HepG2 (cell line): ENCODE measurements around the gene ASB3. TPM values are rescaled to one million over a fixed set of nuclear protein-coding genes. Genes with fewer than 3 reads are reported as not detected.
"Not testable (repeated sequence)": the region's sequence is repeated elsewhere in the genome, so short reads cannot be mapped to it uniquely, and the experiment has no call there.

Experiments
- ATAC-seq: fragments of 200-7000 bp; cut with Tn5 transposase; 3 replicates; pipeline ENCODE4 v1.9.1; 2020; ENCODE audit warnings: mild to moderate bottlenecking, moderate library complexity
- BruUV-seq: library from RNA; stranded (reverse); fragments of 400-500 nt; replicated peaks from 2 replicates; lab custom pipeline; 2021; lab: Mats Ljungman, UMichigan
- CTCF ChIA-PET: fragments of 300-600 bp; formaldehyde crosslinking; extraction: SDS; loops from one replicate; lab custom pipeline; 2021; ENCODE audit warnings: low total read pairs, inconsistent platforms, low intra/inter-chr PET ratio; lab: Yijun Ruan, JAX
- POLR2A ChIA-PET: fragments of 350-600 bp; sonication (Branson Sonifier 250); formaldehyde crosslinking; loops from one replicate; lab custom pipeline; 2020; ENCODE audit warnings: antibody characterized with exemption, inconsistent platforms; lab: Yijun Ruan, JAX
- DNase-seq: peaks from one replicate; pipeline ENCODE4 v3.0.0-alpha.2; 2015; ENCODE audit warnings: low spot score
- FAIRE-seq: peaks from 3 replicates; lab custom pipeline; 2011; peaks lifted over from hg19 to GRCh38; lab: Jason Lieb, UNC
- H2AFZ ChIP-seq: one replicate; pipeline ENCODE4 v1.6.1; 2011; ENCODE audit warnings: low read length, inconsistent platforms
- H3K27ac ChIP-seq: fragments of 300-600 bp; 3 replicates; pipeline ENCODE4 v1.8.0; 2011; ENCODE audit warnings: mixed run types, mild to moderate bottlenecking, mixed read lengths, low read length, inconsistent platforms; ENCODE audit not compliant: insufficient read depth; ENCODE audit errors: extremely low read length
- H3K27me3 ChIP-seq, 2 experiments: fragments of 200-600 bp in 1 of 2; 2 replicates in 1 of 2; 3 replicates in 1 of 2; pipeline versions ENCODE4 v1.6.0 to v1.8.0; 2011; ENCODE audit warnings: low read length in 2 of 2, mild to moderate bottlenecking in 2 of 2, moderate library complexity in 2 of 2, inconsistent platforms in 1 of 2; ENCODE audit not compliant: insufficient read depth in 2 of 2, control insufficient read depth in 1 of 2
- H3K36me3 ChIP-seq, 2 experiments: fragments of 200-600 bp in 1 of 2; replicated peaks in 1 of 2; 2 replicates in 1 of 2; 3 replicates in 1 of 2; pipeline versions ENCODE4 v1.5.1 to v1.8.0; 2011; ENCODE audit warnings: low read length in 2 of 2, inconsistent platforms in 1 of 2; ENCODE audit not compliant: insufficient read depth in 2 of 2, control insufficient read depth in 1 of 2
- H3K4me1 ChIP-seq: 2 replicates; pipeline ENCODE4 v1.5.1; 2012; ENCODE audit warnings: low read length, inconsistent platforms; ENCODE audit not compliant: insufficient read depth
- H3K4me2 ChIP-seq: 2 replicates; pipeline ENCODE4 v1.6.0; 2011; ENCODE audit warnings: low read depth, low read length, inconsistent platforms
- H3K4me3 ChIP-seq, 3 experiments: fragments of 200-600 bp in 1 of 3; sonication (generic), shearing (Covaris generic) in 1 of 3; replicated peaks in 1 of 3; 2 replicates each; pipeline ENCODE4 v1.5.1; 2011 to 2016; ENCODE audit warnings: low read length in 3 of 3, inconsistent platforms in 2 of 3, low read depth in 2 of 3, mild to moderate bottlenecking in 2 of 3, control low read depth in 1 of 3, mixed read lengths in 1 of 3; ENCODE audit not compliant: insufficient read depth in 1 of 3
- H3K79me2 ChIP-seq: one replicate; pipeline ENCODE4 v1.6.1; 2011; ENCODE audit warnings: low read length, inconsistent platforms; ENCODE audit not compliant: insufficient read depth
- H3K9ac ChIP-seq: 2 replicates; pipeline ENCODE4 v1.6.0; 2011; ENCODE audit warnings: mild to moderate bottlenecking, low read depth, low read length, inconsistent platforms; ENCODE audit not compliant: insufficient read depth
- H3K9me3 ChIP-seq: 2 replicates; pipeline ENCODE4 v1.5.1; 2012; ENCODE audit warnings: mild to moderate bottlenecking, low read length
- H4K20me1 ChIP-seq: 2 replicates; pipeline ENCODE4 v1.6.0; 2011; ENCODE audit warnings: inconsistent platforms, mild to moderate bottlenecking, low read length, moderate library complexity; ENCODE audit not compliant: insufficient read depth
- HDAC6 ChIP-seq: fragments of 200-600 bp; sonication (generic); IDR thresholded peaks from 2 replicates; pipeline ENCODE4 v1.7.0; 2017; ENCODE audit warnings: mild to moderate bottlenecking, antibody characterized with exemption, low read length, low read depth
- NR3C1 ChIP-seq: sonication (generic); formaldehyde crosslinking; IDR thresholded peaks from 2 replicates; pipeline ENCODE4 v1.4.0; 2020; ENCODE audit warnings: missing genetic modification reagents
- PHF21A ChIP-seq: sonication (generic); formaldehyde crosslinking; IDR thresholded peaks from 2 replicates; pipeline ENCODE4 v1.5.0; 2020; ENCODE audit warnings: mild to moderate bottlenecking, missing genetic modification reagents
- RAD51 ChIP-seq: fragments of 450-650 bp; IDR thresholded peaks from 2 replicates; pipeline ENCODE4 v1.6.1; 2016; ENCODE audit warnings: borderline replicate concordance
- REST ChIP-seq, 2 experiments: IDR thresholded peaks; 2 replicates each; pipeline ENCODE4 v1.6.1; 2011 to 2012; ENCODE audit warnings: low read length in 2 of 2, borderline replicate concordance in 1 of 2, low read depth in 1 of 2, mild to moderate bottlenecking in 1 of 2, moderate library complexity in 1 of 2
- SATB2 ChIP-seq: sonication (generic); formaldehyde crosslinking; IDR thresholded peaks from 2 replicates; pipeline ENCODE4 v1.5.0; 2020; ENCODE audit warnings: missing genetic modification reagents
- SKIL ChIP-seq: sonication (generic); formaldehyde crosslinking; IDR thresholded peaks from 2 replicates; pipeline ENCODE4 v1.8.0; 2022; ENCODE audit warnings: missing genetic modification reagents, mild to moderate bottlenecking, moderate library complexity, borderline replicate concordance
- SP5 ChIP-seq: IDR thresholded peaks from 2 replicates; pipeline ENCODE4 v1.6.1; 2016; ENCODE audit warnings: low read depth, borderline replicate concordance
- ZEB1 ChIP-seq: IDR thresholded peaks from 2 replicates; pipeline ENCODE4 v1.6.1; 2012; ENCODE audit warnings: mild to moderate bottlenecking, low read depth, inconsistent platforms; ENCODE audit not compliant: insufficient replicate concordance
- ZNF510 ChIP-seq: sonication (generic); formaldehyde crosslinking; IDR thresholded peaks from 2 replicates; pipeline ENCODE4 v1.4.0; 2020; ENCODE audit warnings: low read depth, mild to moderate bottlenecking, missing genetic modification reagents
- ZNF703 ChIP-seq: sonication (generic); formaldehyde crosslinking; IDR thresholded peaks from 2 replicates; pipeline ENCODE4 v1.5.1; 2020; ENCODE audit warnings: missing genetic modification reagents, mild to moderate bottlenecking, moderate library complexity, borderline replicate concordance
- WGBS: methylation state at CpG from one replicate; pipeline ENCODE4 v1.1.6; 2017; ENCODE audit warnings: low lambda C conversion rate; 5-methylcytosine and 5-hydroxymethylcytosine counted together
- in situ Hi-C: cut with HindIII; loops from 2 replicates; pipeline ENCODE4 v1.10.0; 2017; ENCODE audit warnings: low pct_unique_long_range_greater_than_20kb; ENCODE audit not compliant: extremely low pct_ligation_motif_present
- intact Hi-C: fragments of 100-400 bp; cut with micrococcal nuclease; formaldehyde crosslinking; loops from one replicate; pipeline ENCODE4 v1.10.0; 2022; ENCODE audit not compliant: unreplicated experiment
- polyA plus RNA-seq, 8 experiments: library from polyadenylated mRNA; depleted of rRNA in 3 of 8; stranded (reverse) in 7 of 8; unstranded in 1 of 8; fragments of >200 nt; fragmentation: Illumina TruSeq in 4 of 8; extraction: Trizol in 4 of 8; gene quantifications; 2 replicates each; pipeline versions ENCODE4 v1.2.1 to v1.2.3, GENCODE V29; 2011 to 2016; ENCODE audit warnings: low read depth in 4 of 8, missing spikeins in 1 of 8, mixed read lengths in 1 of 8; ENCODE audit not compliant: insufficient read depth in 1 of 8
- total RNA-seq, 5 experiments: library from RNA; depleted of rRNA; stranded (reverse); fragments of >200 nt; fragmentation: Illumina TruSeq; extraction: Trizol; gene quantifications; 2 replicates each; pipeline ENCODE4 v1.2.3, GENCODE V29; 2016; ENCODE audit warnings: low read depth in 1 of 5

ASB3 gene
- total and polyA plus RNA-seq, 2 of the 13 experiments (the other 11 are each of a cell fraction or from before 2014, with no cell fraction given), result 40.1 to 41.8 TPM

- H3K4me2 ChIP-seq, H4K20me1 ChIP-seq, H2AFZ ChIP-seq, H3K9ac ChIP-seq, H3K4me1 ChIP-seq, H3K27ac ChIP-seq, ATAC-seq, BruUV-seq, H3K79me2 ChIP-seq, in situ Hi-C loops, H3K4me3 ChIP-seq, CTCF ChIA-PET, intact Hi-C loops, H3K9me3 ChIP-seq, DNase-seq, H3K27me3 ChIP-seq, FAIRE-seq, POLR2A ChIA-PET: not testable (repeated sequence)
- H3K36me3 ChIP-seq, result peaks cover 2 to 15% of the 10 kb centered on the region in 2 experiments; a peak in 2 of 5 replicates
- WGBS, result 97% methylated on average over 3 of the region's 3 CpGs
These were observed 65.8 kb downstream of the ASB3 start for GRCh38 chr2:53720944-53721343.

- Histone ChIP-seq H3K36me3 (peaks cover 8 to 42% of the 10 kb centered on the region in 2 experiments), H3K4me1 (no peaks in the 10 kb centered on the region), H3K4me3 (no peak overlapping the region), H3K9me3 (no peaks in the 10 kb centered on the region), H3K27me3 (no peaks in the 10 kb centered on the region), H2AFZ (no peak overlapping the region), H4K20me1 (no peaks in the 10 kb centered on the region), H3K4me2 (no peak overlapping the region), H3K9ac (no peak overlapping the region), H3K79me2 (no peaks in the 10 kb centered on the region), H3K27ac (no peak overlapping the region)
- no TSS peak for BruUV-seq
- no peak for FAIRE-seq
- no peak for TF ChIP-seq SKIL (CRISPR knock-in tag)
- no peak for TF ChIP-seq SATB2
- no peak for TF ChIP-seq ZNF703 (CRISPR knock-in tag)
- no peak for TF ChIP-seq HDAC6
- no peak for TF ChIP-seq SP5 (CRISPR knock-in tag)
- no peak for TF ChIP-seq REST (IDR thresholded peaks at IDR 0.05; ENCODE audit: borderline replicate concordance in 1 of 2, low read depth in 1 of 2, low read length in 2 of 2)
- no peak for TF ChIP-seq ZNF510 (CRISPR knock-in tag)
- no peak for TF ChIP-seq ZEB1
- TF ChIP-seq RAD51, result no peak
- no peak for TF ChIP-seq NR3C1 (CRISPR knock-in tag)
- no peak for TF ChIP-seq PHF21A (CRISPR knock-in tag)
- no peak for DNase-seq
- POLR2A ChIA-PET, result no interaction called here
- CTCF ChIA-PET, result no interaction called here
- ATAC-seq, result no peak
- in situ Hi-C loops (no loop called here), intact Hi-C loops (no loop called here)
These were observed 71.2 kb downstream of the ASB3 start for GRCh38 chr2:53715568-53715967.
